ENCODE data around the gene AP2M1.

- no peak for TF ChIP-seq CTCF (CRISPR knock-in tag; IDR thresholded peaks at IDR 0.05)
- no peak for TF ChIP-seq CCAR2 (optimal IDR thresholded peaks at IDR 0.05; ENCODE audit: low read depth, low read length)
- no peak for TF ChIP-seq FOXK2 (IDR thresholded peaks at IDR 0.05)
- TF ChIP-seq ATF3 (CRISPR knock-in tag; IDR thresholded peaks at IDR 0.05), result no peak
- no peak for TF ChIP-seq ZNF335 (CRISPR knock-in tag; IDR thresholded peaks at IDR 0.05)
- TF ChIP-seq BHLHE40 (IDR thresholded peaks at IDR 0.05; ENCODE audit: low read length), result no peak
- TF ChIP-seq POLR2AphosphoS2 (IDR thresholded peaks at IDR 0.05; ENCODE audit: low read depth, low read length), result no peak
- no peak for TF ChIP-seq ZZZ3 (CRISPR knock-in tag; IDR thresholded peaks at IDR 0.05; ENCODE audit: borderline replicate concordance)
- no peak for TF ChIP-seq HNF4G (IDR thresholded peaks at IDR 0.05; ENCODE audit: borderline replicate concordance, low read depth, low read length)
- no peak for TF ChIP-seq HNF4G (CRISPR knock-in tag; IDR thresholded peaks at IDR 0.05; ENCODE audit: borderline replicate concordance, low read depth)
- no peak for TF ChIP-seq FOXJ3 (CRISPR knock-in tag; IDR thresholded peaks at IDR 0.05; ENCODE audit: borderline replicate concordance)
- TF ChIP-seq MAX (IDR thresholded peaks at IDR 0.05), result no peak
- no peak for TF ChIP-seq JUND (CRISPR knock-in tag; IDR thresholded peaks at IDR 0.05)
These were observed 6.9 kb downstream of the AP2M1 start for GRCh38 chr3:184181596-184181995.
